NCI-H82 treated with DMSO at 0.1 percent for 48 hours (cell line): ENCODE data around the gene IRF4.
"Not testable (repeated sequence)": the region's sequence is repeated elsewhere in the genome, so short reads cannot be mapped to it uniquely, and the experiment has no call there.

ENCODE experiments used
- DNase-seq: peaks from one replicate; lab custom pipeline; 2025; ENCODE audit not compliant: unreplicated experiment; lab: John Stamatoyannopoulos, UW

The IRF4 gene

GRCh38 chr6:366389-367297 lies 24.9 kb upstream of the IRF4 start:
- no peak for DNase-seq

DNA sequence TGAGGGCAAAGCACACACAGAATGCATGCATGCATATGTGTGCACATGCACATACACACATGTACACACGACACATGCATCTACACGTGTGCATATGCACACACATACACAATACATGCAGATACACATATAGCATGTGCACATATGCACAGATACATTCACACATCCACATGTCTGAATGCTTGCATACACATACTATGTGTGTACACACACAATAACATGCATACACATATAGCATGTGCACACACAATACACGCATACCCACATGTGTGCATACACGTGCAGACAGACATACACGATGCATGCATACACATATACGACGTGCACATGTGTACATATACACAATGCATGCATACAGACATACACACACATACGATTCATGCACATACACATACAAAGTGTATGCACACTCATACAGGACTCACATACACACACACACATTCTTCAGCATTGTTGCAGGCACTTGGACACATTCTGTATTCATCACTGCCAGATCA lies 24.2 kb upstream of the IRF4 start:
- DNase-seq = no peak

DNA sequence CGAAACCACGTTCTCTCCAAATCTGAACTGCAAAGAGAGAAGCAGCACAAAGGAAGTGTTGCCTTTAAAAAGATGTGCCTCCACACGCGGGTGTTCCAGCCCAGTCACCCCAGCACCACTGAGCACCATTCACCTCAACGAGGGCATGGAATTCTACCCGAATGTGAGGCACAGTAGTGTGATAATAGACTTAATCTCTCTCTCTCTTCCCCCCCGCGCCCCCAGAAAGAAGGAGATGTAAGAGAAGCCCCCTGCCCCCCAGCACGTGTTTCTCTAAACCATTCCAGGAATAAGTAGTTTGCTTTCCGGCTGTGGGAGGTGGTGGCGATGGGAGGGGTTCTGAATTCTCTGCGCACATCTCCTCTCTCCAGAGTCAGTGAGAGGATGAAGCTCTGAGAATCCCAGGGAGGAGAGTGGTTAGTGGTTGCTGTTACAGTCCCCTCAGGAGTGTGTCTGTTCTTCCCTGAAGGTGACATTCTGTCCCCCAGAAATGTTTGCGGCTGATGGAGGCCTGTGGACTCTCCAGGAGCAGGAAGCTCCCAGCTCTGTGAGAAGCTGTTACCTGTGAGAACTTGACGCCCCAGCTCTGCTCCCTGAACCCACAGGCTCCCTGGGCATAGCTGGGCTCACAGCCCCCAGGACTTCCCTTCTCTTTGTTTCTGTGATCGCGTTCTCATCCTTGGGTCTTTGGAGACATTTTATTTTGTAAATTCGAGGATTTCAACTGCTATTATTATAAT lies 23.5 kb upstream of the IRF4 start:
- no peak for DNase-seq

DNA sequence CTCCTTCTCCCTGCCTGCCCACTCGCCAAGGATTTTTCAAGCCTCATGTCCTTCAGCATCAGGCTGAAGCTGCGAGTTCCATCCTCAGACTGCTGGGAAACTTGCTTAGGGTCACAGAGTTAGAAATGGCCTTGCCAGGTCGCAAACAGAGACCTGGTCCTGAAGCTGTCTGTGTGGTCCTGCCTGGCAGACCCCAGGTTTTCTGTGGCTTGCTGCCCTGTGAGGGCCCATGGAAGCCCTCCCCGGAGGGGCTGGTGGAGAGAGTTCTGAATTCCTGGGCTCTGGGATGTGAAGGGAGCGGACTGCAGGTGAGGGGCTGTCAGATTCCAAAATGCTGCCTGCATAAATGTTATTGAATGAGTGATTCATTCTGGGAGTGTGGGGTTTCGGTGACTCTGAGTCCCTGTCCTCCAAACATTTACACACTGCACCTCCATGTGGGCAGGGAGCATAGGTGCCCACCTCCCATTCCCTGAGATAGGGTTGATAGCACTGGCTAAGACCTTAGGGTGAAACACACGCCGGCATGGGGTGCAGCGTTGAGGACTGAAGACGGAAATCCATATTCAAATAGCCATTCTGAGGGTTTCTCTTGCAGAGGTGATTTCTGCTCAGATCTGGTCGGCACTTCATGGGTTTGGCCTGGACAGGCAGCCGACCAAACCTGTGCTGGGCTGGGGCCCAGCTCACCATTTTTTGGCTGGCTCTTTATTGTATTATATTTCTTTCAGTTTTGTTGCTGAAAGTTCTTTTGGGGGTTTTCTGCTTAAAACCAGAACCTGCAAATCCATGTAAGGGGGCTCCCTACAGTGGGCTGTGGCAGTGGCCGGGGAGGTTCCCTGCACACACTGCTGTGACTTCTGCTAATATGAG lies 21.8 kb upstream of the IRF4 start:
- no peak for DNase-seq

DNA sequence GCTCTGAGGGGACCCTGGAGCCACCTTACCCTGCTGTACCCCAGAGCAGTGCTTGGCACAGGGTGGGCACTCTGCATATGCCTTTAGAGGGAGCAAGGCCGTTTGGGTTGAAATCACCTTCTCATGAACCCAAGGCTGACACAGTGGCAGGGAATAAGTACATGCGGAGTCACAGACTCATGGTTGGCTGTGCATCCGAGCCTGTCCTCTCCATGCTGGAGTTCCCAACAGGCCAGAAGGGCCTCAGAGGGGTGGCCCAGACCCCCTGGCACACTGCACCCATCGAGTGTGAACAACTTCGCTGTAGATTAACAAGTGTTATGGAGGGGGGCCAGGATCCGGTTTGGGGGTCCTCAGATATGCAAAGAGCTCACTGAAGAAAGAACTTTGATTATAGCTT lies 21.0 kb upstream of the IRF4 start:
- no peak for DNase-seq

DNA sequence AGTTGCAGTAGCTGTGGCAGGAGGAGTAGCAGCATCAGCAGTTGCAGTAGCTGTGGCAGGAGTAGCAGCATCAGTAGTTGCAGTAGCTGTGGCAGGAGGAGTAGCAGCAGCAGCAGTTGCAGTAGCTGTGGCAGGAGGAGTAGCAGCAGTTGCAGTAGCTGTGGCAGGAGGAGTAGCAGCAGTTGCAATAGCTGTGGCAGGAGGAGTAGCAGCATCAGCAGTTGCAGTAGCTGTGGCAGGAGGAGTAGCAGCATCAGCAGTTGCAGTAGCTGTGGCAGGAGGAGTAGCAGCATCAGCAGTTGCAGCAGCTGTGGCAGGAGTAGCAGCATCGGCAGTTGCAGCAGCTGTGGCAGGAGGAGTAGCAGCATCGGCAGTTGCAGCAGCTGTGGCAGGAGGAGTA lies 19.7 kb upstream of the IRF4 start:
- DNase-seq = not testable (repeated sequence)

- no peak for DNase-seq
Observed at GRCh38 chr6:372336-372911, 19.1 kb upstream of the IRF4 start.

DNA sequence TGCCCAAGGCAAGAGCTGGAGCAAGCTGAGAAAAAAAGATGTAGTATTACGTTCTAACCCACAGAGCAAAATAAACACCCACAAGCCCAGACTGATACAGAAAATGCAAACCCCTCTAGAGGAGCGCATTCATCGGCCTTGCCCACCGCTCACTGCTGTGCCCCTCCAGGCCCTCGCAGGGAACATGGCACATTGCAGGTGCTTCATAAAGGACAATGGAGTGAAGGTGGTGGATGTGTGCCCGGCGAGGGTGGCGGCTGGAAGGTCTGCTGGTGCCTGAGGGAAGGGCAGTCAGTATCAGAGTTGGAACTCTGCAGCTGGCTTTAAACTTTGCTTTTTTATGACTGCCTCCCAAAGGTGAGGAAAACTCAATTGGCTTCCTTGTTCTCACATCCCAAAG lies 18.5 kb upstream of the IRF4 start:
- DNase-seq = no peak

GRCh38 chr6:373773-374724 lies 17.5 kb upstream of the IRF4 start:
- DNase-seq = no peak

GRCh38 chr6:374956-375355 lies 16.6 kb upstream of the IRF4 start:
- no peak for DNase-seq

DNA sequence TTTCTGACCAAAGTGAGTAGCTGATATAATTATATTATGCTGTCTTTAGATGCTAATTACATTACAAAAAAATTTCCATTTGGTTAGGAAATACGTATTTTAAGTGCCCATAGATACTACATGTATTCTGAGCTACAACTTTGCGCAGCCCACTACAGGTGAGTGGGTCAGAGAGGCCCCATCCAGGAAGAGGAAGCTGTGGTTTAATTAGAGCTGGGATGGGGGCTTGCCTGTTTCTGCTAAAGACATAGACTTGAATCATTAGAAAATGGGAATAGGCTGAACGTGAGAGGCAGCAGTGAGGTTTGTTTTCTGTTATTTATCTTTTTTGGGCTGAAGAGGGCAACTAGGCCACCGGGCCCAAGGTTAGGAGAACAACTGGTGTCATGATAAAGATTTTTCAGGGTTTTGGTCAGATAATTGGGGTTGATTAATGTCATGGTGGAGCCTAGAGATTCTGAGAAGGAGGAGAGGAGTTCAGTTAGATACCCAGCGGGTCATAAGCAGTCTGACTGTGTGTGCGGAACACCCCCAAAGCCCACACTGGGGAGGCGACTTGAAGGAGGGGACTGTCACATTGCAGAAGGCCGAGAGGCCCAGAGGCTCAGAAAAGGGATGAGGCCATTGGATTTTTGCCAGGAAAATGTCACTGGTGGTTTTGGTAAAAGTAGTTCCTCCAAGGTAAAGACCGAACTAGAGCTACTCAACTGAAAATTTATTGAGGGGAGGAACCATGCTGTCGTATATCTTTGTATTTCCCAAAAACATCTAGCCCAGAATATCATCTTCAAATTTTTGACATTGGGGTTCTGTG lies 14.5 kb upstream of the IRF4 start:
- DNase-seq = no peak

DNA sequence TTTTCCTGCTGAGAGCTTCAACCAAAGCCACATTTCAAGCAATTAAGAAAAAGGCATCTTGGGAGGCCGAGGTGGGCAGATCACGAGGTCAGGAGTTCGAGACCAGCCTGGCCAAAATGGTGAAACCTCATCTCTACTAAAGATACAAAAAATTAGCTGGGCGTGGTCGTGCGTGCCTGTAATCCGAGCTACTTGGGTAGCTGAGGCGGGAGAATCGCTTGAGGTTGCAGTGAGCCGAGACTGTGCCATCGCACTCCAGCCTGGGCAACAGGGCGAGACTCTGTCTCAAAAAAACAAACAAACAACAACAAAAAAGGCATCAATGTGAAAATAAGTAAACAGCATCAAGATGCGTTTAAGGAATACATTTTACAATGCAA lies 13.9 kb upstream of the IRF4 start:
- DNase-seq = not testable (repeated sequence)

DNA sequence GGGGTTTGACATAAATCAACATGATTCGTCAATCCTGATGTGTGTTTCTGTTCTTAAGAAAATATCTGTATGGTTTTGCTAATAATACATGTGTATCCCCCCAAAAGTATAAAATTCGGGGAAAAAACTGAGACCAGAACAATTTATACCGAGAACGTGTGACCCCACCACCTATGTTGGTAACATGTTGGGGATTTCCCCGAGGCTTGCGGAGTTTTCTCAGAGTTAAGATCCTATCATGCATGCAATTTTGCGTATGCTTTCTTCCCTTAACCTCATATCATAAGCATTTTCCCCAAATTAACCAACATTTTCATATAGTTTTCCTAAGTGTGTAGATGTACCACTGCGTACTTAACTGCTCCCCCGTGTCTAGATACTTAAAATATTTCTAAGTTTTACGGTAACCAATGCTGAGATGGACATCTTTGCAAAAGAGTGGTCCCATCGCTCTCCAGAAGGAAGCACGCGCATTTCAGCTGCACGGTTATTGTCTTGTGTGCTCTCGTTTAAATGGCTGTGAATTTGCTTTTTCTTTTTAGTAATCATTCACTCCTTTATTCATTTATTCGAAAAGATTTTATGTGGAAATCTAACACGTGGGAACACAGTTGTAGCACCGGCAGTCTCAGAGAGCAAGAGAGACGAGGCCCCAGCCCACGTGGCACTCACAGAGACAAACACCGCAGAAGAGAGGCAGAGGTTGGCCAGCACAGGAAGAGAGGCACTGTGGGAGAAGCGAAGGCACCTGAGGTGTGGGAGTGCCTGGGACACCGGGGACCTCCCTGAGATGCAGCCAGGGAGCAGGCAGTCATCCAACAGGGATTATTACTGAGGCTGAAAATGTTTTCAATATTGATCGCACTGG lies 13.2 kb upstream of the IRF4 start:
- DNase-seq = no peak

DNA sequence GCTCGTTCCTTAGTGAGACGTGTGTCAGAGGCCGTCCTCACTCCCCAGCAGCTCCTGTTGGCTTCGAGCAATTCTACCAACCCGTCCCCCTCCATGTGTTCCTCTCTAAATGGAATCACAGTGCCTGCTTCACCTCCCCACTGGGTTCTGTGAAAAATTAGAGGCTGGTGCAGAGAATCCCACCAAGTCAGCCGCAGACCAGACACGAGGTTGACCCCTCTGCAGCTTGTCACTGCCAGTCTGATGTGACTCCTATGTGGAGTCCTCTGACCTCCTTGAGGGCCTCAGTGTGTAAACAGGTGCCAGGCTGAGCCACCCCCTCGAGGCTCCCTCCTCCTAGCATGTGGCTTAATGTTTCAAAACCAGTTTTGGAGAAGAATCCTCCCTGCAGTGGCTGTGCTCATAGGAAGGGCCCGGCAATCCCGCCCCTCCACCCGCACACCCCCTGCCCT lies 12.6 kb upstream of the IRF4 start:
- DNase-seq = no peak

DNA sequence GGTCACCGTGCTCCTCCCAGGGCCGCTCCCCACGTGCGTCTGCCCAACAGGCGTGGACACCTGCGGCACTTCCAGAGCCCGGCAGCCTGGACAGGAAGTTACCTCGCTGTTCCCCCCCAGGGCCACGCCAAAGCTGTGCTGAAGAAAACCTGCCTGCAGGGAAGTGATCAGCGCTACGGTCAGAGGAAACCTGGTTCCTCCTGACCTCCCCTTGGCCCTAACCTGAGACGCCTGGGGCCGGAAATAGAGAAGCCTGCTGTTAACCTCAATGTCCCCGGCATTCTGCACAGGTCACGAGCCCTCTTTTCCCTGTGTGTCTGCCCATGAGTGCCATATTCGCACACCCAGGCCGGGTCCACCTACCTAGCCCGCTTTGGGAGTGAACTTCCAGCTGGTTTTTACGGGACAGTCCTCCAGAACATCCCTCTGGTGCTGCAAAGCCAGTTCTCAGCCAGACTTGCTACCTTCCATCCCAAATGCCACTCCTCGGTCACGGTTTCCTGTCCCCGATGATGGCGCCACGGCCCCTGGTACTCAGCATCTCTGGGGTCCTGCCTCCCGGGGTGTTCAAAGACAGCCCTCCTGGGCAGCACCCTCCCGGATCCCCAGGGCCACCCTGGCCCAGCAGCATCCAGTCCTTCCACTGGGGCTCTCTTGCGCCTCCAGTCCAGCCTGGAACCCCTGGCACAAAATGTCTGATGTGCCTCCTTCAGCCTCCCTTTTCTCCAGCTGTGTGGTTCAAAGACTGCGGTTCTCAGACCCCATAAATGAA lies 12.0 kb upstream of the IRF4 start:
- DNase-seq = no peak

- no peak for DNase-seq
Observed at GRCh38 chr6:380234-381218, 11.0 kb upstream of the IRF4 start.
